HG02759 (cell line): ENCODE data around the gene EIF5.

Experiments
- ATAC-seq: cut with Tn5 transposase; IDR thresholded peaks from one replicate; pipeline ENCODE4 v1.9.1; 2021; ENCODE audit warnings: mild to moderate bottlenecking, moderate library complexity; ENCODE audit not compliant: unreplicated experiment

The EIF5 gene

DNA sequence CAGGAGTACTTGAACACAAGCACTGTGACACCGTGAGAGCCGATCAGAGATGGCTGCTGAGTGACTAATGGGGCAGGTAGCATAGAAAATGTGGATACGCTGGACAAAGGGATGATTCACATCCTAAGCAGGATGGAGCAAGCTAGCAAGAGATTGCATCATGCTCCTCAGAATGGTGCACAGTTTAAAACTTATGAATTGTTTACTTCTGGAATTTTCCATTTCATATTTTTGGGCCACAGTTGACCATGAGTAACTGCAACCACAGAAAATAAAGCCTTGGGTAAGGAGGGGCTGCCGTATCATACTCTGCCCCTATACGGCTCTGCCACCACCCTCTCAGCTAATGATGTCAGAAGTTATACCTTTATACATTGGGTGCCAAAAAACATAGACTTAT is 27.8 kb downstream of the EIF5 start:
- ATAC-seq, result no peak

DNA sequence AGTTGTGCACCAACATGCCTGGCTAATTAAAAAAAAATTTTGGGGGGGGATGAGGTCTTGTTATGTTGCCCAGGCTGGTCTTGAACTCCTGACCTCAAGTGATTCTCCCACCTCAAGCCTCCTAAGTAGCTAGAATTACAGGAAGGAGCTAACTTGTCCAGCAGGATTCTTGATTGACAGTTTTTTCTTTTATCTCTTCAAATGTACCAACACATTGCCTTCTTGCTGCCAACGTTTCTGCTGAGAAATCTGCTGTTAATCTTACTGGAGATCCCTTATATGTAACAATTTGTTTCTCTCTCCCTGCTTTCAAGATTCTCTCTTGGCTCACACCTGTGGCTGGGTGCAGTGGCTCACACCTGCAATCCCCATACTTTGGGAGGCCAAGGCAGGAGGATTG is 28.7 kb downstream of the EIF5 start:
- ATAC-seq, result no peak

DNA sequence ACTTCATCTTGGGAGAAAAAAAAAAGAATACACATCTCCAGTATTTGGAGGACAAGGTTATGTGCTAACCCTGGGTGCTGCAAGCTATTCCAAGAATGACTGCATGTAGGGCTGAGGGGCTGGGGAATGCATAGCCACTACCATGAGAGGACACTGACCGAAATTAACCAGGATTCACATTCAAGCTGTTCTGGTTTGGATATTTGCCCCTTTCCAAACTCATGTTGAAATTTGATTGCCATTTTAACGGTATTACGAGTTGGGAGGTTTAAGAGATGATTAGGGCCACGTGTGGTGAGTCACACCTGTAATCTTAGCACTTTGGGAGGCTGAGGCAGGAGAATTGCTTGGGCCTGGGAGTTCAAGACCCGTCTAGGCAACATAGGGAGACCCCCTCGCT is 32.7 kb downstream of the EIF5 start:
- no peak for ATAC-seq

DNA sequence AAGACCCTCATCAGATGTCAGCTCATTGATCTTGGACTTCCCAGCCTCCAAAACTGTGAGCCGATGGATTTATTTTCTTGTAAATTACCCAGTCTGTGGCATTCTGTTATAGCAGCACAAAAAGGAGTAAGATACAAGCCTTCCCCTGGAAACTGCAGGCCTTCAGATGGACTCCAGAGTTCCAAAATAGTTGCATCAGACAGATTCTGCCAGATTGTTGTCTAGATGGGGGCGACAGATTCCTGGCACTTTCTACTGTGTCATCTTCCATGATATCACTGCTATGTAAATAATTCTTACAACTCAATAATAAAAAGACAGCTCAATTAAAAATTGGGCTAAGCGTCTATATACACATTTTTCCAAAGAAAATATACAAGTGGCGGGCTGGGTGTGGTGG is 34.0 kb downstream of the EIF5 start:
- ATAC-seq, result no peak

DNA sequence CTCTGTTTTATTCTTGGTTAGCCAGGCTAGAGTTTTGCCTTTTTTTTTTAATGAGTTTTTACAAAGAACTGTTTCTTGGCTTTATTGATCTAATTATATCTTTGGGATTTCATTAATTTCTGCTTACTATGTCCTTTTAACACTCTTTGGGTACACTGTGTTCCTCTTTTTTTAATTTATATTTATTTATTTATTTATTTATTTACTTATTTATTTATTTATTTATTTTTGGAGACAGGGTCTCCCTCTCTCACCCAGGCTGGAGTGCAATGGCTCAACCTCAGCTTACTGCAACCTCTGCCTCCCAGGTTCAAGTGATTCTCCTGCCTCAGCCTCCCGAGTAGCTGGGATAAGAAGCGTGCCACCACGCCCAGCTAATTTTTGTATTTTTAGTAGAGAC is 36.0 kb downstream of the EIF5 start:
- no peak for ATAC-seq

DNA sequence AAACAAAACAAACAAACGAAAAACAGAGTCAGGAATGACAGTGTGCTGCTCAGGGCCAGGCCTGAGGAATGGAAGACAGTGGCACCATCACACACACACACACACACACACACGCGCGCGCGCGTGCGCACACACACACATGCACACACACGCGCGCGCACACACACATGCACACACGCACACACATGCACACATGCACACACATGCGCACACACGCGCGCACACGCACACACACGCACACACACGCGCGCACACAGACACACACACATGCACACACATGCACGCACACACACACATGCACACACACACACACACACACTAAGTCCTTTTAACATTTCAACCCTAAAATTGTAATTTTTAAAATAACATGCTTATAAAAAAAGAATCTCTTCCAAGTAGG is 38.0 kb downstream of the EIF5 start:
- ATAC-seq, result no peak

DNA sequence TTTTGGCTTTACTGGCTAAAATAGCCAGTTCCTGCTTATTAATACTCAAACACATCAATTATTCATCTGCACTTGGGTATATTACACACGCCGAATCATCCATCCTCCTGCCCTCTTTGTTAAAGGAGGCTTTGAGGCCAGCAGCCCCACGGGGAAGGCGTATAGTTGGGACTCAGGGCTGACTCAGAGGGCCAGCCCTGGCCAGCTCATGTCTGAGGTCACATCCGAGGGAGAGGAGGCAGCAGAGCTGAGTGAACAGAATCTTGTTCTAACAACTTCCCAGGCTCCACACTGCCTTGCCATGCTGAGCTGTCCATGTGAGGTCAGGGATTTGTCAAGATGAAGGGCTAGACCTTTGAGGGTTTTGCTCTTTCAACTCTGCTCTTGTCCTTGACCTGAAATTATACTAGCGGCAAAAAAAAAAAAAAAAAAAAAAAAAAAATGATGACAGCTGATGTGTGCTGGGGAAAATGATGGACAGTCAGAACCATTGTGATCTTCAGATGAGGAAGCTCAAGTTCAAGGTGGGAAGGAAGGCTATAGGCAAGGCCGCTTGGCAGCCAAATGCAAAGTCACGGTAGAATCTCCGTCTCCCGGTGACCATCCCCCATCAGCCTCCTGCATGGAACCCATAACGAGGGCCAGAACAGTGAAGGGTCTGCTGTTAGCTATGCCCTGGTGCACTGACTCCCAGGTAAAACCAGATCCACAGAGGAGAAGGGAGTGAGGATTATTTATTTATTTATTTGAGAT is 38.7 kb downstream of the EIF5 start:
- no peak for ATAC-seq

DNA sequence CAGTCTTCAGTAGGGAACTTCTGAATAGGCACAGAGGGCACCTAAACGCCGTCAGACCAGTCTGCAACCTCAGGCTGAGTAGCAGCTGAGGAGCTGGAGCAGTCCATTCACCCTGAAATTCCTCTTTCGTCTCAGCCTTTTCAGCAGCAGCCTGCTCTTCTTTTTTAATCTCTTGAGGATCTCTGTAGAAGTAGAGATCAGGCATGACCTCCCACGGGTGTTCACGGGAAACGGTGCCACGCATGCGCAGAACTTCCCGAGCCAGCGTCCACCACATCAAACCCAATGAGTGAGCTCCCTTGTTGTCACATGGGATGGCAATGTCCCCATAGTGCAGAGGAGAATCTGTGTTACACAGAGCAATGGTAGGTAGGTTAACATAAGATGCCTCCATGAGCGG is 40.1 kb downstream of the EIF5 start:
- ATAC-seq, result no peak

DNA sequence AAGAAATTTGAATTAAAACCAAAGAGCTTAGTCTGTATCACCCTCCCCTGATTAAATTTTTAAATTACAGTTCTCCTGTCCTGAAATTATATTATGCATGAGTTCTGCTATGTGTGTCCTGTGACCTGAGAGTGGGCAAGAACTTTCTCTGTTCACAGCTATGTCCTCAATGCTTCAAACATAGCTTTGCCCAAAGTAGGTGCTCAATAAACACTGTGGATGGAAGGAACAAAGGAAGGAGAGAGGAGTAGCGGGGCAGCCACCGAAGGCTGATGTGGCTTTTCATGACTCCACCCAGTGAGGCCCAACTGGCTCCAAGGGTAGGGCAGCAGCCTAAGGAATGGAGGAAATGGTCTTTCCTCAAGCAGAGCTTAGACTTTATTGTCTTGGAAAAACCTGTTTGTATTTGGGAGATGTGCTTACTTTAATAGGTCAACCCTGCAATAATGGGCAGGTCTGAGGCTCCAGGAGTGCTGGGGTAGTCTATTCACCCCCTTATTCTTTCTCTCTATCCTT is 43.5 kb downstream of the EIF5 start:
- no peak for ATAC-seq

DNA sequence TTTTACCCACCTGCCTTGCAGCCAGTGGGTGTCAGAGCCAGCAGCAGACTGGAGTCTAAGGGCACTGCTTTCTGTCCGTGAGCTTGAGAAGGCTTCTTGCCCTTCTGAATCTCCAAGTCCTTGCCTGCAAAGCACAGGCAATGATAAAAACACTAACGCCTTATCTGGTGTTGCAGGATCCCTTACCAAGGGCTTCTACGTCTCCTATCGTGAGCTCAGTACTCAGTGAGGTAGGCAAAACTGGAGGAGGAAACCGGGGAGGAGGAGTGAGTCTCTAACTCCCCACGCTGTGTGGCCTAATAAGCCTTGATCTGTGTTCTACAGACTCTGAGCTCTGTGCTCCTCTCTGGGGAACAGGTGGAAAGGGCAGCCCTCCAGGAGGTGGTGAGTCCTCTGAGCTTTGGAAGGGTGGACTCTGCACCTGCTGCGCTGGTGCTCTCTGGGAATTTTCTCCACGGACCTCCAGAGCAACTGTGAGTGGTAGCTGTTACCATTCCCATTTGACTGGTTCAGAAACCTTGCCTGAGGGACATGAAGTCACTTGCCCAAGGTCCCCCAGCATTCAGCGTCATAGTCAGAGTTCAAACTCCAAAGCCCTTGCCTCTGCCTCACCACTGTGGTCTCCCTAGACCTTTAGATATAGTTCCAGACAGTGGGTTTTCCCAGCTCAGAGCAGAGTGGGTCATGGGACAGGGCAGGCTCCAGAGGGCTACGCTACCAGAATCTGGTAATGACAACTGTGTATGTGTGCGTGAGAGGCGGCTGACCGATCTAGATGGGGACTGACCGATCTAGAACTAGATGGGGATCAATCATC is 44.2 kb downstream of the EIF5 start:
- no peak for ATAC-seq

DNA sequence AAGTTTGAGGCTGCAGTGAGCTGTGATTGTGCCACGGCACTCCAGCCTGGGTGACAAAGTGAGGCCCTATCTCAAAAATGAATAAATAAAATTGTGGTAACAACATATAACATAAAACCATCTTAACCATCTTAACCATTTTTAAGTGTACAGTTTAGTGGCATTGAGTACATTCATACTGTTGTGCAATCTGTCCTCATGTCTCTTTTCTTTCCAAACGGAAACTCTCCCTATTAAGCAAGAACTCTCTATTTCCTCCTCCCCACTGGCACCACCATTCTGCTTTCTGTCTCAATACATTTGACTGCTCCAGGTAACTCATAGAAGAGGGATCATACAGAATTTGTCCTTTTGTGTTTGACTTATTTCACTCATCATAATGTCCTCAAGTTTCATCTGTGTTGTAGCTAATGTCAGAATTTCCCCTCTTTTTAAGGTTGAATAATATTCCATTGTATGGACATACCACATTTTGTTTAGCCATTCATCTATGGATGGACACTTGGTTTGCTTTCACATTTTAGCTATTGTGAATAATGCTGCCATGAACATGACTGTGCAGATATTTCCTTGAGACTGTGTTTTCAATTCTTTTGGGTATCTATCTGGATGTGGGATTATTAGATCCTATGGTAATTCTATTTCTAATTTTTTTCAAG is 46.8 kb downstream of the EIF5 start:
- ATAC-seq, result no peak

DNA sequence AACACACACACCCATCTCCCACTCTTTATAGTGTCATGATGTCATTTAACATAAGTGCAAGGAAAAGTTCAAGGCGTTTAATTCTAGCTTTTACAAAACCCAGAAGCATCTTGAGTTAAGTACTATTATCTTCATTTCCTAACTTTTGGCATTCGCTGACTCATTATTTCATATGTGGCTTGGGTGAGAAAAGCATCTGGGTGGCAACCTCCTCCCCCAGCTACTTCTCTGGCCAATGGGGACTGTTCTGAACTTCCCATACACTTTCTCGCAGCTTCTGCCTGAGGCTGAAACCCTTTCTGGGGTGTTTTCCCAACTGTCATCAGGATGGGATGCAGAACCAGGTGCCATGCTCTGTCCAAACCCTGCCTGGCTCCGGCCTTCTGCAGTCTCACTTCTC is 48.3 kb downstream of the EIF5 start:
- ATAC-seq, result no peak

DNA sequence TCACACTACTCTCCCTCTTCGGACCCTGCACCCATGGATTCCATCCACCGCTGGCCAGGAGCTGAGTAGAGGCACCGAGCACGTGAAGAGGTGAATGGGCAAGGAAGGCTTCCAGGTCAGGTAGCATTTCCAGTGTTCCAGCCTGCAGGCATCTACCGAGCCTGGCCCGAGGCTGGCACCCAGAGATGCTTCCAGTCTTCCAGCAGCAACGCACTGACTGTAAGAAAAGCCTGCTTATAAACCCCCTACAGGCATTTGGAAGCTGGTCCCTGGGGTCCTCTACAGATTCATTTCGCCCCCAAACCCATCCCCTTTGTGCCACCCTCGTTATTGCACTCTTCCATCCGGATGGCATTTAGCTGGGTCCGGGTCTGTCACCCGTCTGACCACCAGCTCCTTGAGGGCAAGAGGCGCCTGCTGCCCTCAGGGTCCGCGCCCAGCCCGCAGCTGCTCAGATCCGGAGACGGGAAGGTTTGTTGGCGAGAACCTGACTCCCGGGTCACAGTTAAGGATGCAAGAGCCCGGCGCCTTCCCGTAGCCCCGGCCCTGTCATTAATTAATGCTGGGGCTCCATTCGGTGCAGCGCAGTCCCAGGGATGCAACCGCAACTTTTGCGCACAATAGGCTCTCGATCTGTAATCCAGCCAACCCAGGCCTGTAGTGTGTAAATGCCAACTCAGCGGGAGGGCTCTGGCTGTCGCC is 50.6 kb downstream of the EIF5 start:
- ATAC-seq, result peak; percentile 10

DNA sequence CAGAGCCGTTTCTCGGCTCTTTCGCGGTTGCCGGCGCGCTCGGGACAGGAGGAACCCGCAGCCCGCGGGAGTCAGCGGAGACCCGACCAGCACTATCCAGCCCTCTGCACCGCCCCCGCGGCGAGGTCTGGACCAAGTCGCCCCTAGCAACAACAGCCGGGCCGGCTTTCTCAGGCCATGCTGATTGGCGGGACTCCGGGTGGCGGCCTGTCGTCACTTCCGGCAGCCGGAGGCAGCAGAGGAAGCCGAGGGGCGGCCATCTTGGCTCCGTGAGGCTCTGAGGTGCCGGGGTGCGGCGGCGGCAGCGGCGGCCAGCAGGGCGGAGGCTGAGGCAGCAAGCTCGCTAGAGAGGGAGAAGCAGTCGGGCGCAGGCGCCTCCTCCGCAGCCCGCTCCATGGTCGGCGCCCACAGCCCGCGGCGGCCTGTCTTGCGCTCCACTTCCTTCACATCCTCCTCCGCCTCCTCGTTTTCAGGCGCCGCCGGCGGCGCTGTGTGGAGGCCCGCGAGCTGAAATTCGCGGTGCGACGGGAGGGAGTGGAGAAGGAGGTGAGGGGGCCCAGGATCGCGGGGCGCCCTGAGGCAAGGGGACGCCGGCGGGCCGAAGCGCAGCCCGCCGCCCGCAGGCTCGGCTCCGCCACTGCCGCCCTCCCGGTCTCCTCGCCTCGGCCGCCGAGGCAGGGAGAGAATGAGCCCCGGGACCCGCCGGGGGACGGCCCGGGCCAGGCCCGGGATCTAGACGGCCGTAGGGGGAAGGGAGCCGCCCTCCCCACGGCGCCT is 51.3 kb downstream of the EIF5 start, which contains the start of gene MARK3:
MARK3 (plus strand) TSS at position 264 of the 777 bp plus-strand sequence. CDS start 615 bp downstream, outside the sequence.
- ATAC-seq, result peak; percentile 97

DNA sequence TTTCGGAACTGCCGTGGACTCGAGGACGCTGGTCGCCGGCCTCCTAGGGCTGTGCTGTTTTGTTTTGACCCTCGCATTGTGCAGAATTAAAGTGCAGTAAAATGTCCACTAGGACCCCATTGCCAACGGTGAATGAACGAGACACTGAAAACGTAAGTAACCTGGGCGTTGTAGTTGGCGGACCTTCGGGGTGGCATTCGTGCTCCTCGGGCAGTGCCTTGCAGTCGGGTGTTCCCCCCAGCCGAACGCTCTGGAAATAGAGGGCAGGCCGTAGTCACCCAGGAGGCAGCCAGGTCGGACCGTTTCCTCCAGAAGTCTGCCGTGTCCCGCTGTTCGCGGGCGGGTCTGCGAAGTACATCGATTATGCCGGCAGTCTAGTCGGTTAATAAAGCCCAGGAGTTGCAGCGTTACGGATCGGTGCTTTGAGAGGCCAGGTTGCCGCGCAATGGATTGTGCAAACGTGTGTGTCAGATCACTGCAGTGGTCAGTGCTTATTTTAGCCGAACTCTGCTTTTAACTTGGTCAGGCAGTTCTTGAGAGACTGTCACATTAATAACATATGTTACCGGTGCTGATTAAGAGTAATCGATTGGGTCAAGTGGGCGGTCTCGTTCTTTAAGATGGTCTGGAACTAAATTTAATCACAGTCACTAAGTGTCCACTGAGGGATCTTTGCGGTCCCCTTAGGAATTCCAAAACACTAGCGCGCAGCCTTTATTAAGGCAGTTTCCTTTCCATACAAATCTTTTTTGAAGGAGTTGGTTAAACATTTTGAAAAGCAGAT is 52.1 kb downstream of the EIF5 start:
- ATAC-seq, result peak; percentile 1

DNA sequence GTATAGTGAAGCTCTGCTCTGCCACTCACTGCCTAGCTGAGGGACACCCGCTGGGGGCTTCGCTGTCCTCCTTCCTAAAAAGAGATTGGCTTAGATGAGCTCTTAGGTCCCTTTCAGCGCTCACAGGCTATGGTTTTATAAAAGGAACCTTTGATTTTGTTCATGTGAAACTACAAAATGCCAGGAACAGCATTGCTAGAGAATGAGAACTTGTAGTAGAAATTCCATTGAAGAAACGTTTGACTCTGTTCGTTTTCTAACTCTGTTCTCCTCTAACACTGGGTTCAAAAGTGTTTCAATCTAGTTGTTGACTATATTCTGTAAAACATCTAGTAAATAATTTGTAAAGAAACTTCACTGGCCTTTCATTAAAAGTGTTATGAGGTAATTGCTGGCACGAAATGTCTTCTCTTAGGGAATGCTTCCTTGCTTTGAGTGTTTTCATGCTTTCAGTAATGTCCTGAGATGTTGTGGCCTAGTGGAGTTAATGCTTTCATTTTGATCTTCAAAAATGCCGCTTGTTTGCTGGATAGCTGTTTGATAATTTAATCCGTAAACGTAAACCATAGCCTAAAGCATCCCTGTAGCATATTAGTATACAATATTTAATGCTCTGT is 52.8 kb downstream of the EIF5 start:
- ATAC-seq, result no peak

DNA sequence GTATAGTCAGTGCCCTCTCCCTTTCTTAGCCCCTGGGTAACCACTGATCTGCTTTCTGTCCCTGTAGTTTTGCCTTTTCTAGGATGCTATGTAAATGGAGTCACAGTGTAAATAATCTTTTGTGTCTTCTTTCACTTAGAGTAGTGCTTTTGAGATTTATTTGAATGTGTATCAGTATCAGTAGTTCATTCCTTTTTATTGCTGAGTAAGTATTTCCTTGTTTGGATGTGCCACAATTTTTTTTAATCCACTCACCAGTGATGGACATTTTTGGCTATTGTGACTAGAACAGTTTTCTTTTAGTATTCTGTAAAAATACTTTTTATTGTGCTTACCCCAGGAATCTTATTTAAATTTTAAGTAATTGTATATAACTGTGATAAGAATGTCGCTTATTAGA is 54.6 kb downstream of the EIF5 start:
- ATAC-seq, result no peak

DNA sequence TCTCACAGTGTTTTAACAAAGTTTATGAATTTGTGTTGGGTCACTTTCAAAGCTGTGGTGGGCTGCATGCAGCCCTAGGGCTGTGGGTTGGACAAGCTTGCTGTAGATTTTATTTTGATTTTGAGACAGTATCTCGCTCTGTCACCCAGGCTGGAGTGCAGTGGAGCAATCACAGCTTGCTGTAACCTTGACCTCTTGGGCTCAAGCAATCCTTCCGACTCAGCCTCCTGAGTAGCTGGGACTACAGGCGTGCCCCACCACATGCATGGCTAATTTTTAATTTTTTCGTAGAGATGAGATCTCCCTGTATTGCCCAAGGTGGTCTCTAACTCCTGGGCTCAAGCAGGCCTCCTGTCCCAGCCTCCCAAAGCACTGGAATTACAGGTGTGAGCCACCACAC is 56.6 kb downstream of the EIF5 start:
- no peak for ATAC-seq

DNA sequence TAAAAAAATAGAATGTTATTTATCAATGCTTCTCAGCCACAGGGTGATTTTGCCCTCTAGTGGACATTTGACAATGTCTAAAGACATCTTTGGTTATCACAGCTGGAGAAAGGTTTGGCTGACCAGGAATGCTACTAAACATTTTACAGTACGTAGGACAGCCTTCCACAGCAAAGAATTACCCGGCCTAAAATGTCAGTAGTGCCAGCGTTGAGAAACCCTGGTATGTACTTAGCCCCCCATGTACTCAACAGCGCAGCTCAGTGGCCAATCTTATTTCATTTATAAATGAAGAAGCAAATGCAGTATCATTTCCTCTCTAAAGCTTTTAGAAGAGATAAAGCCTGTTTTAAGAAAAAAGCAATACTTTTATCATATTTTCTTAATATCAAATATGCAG is 57.0 kb downstream of the EIF5 start:
- ATAC-seq, result no peak
